PC-3 (cell line): Measurements from ENCODE around the gene SLC13A2. TPM values are rescaled to one million over a fixed set of nuclear protein-coding genes. Genes with fewer than 3 reads are reported as not detected.

ENCODE experiments used
- ATAC-seq: fragments of 200-7000 bp; cut with Tn5 transposase; 2 replicates; pipeline ENCODE4 v1.9.1; 2020; ENCODE audit warnings: mild to moderate bottlenecking, moderate library complexity
- BruUV-seq: library from RNA; stranded (reverse); fragments of 400-500 nt; replicated peaks from 2 replicates; lab custom pipeline; 2021; lab: Mats Ljungman, UMichigan
- CTCF ChIA-PET: fragments of 300-600 bp; sonication (Branson Sonifier 250); formaldehyde crosslinking; loops from one replicate; lab custom pipeline; 2022; ENCODE audit warnings: antibody characterized with exemption; lab: Charles Lee
- POLR2A ChIA-PET: fragments of 300-600 bp; sonication (Branson Sonifier 250); formaldehyde crosslinking; loops from one replicate; lab custom pipeline; 2022; ENCODE audit warnings: antibody characterized with exemption; ENCODE audit not compliant: unreplicated experiment; lab: Charles Lee
- DNase-seq: peaks from one replicate; pipeline ENCODE4 v3.0.0-alpha.2; 2015
- H2AFZ ChIP-seq: fragments of 300-600 bp; sonication (generic); 2 replicates; pipeline ENCODE4 v1.6.0; 2016; ENCODE audit warnings: antibody characterized with exemption, low read length
- H3F3A ChIP-seq: fragments of 300-600 bp; sonication (generic); one replicate; pipeline ENCODE4 v1.6.0; 2017; ENCODE audit warnings: antibody characterized with exemption, low read length, control low read depth, mild to moderate bottlenecking; ENCODE audit not compliant: unreplicated experiment
- H3K27ac ChIP-seq: fragments of 300-600 bp; sonication (generic); 2 replicates; pipeline ENCODE4 v1.5.1; 2016; ENCODE audit warnings: mild to moderate bottlenecking, low read length
- H3K27me3 ChIP-seq: fragments of 300-600 bp; sonication (generic); 2 replicates; pipeline ENCODE4 v1.6.1; 2016; ENCODE audit warnings: low read length, mixed read lengths
- H3K36me3 ChIP-seq: fragments of 300-600 bp; sonication (generic); 2 replicates; pipeline ENCODE4 v1.6.1; 2016; ENCODE audit warnings: low read depth, mixed run types, low read length, mixed read lengths
- H3K4me1 ChIP-seq: fragments of 300-600 bp; sonication (generic); 2 replicates; pipeline ENCODE4 v1.5.1; 2016; ENCODE audit warnings: low read length; ENCODE audit not compliant: insufficient read depth
- H3K4me2 ChIP-seq: fragments of 300-600 bp; sonication (generic); 2 replicates; pipeline ENCODE4 v1.6.0; 2016; ENCODE audit warnings: low read length
- H3K4me3 ChIP-seq: fragments of 300-600 bp; sonication (generic); 2 replicates; pipeline ENCODE4 v1.5.1; 2016; ENCODE audit warnings: mild to moderate bottlenecking, low read length, mixed read lengths
- H3K79me2 ChIP-seq: fragments of 300-600 bp; sonication (generic); 2 replicates; pipeline ENCODE4 v1.6.1; 2017; ENCODE audit warnings: low read length, mixed read lengths
- H3K9ac ChIP-seq: fragments of 300-600 bp; sonication (generic); 2 replicates; pipeline ENCODE4 v1.6.0; 2016; ENCODE audit warnings: mild to moderate bottlenecking, low read length
- H3K9me2 ChIP-seq: fragments of 300-600 bp; sonication (generic); replicated peaks from 2 replicates; pipeline ENCODE4 v1.6.1; 2016; ENCODE audit warnings: mixed run types, low read length, mixed read lengths
- H3K9me3 ChIP-seq: fragments of 300-600 bp; sonication (generic); 2 replicates; pipeline ENCODE4 v1.6.1; 2016; ENCODE audit warnings: low read length, mixed read lengths
- H4K20me1 ChIP-seq: fragments of 300-600 bp; sonication (generic); 2 replicates; pipeline ENCODE4 v1.6.1; 2016; ENCODE audit warnings: low read length, mixed read lengths
- EZH2 ChIP-seq: fragments of 300-600 bp; sonication (generic); IDR thresholded peaks from one replicate; pipeline ENCODE4 v1.6.1; 2017; ENCODE audit warnings: antibody characterized with exemption, mild to moderate bottlenecking, low read length; ENCODE audit not compliant: unreplicated experiment
- EZH2phosphoT487 ChIP-seq: fragments of 300-600 bp; sonication (generic); IDR thresholded peaks from 2 replicates; pipeline ENCODE4 v1.6.1; 2018; ENCODE audit warnings: mild to moderate bottlenecking, antibody characterized with exemption, low read length, borderline replicate concordance
- intact Hi-C: fragments of 100-400 bp; cut with micrococcal nuclease; formaldehyde crosslinking; loops from 2 replicates; pipeline ENCODE4 v1.9.0; 2023
- total RNA-seq: library from RNA; depleted of rRNA; stranded (reverse); fragments of >200 nt; gene quantifications from 2 replicates; pipeline ENCODE4 v1.2.3, GENCODE V29; 2014; rRNA removed
- TF ChIP-seq, protein P1 (sequence below): fragments of 300-600 bp; sonication (generic); conservative IDR thresholded peaks from 2 replicates; pipeline ENCODE4 v1.5.1; 2017; ENCODE audit warnings: antibody characterized with exemption, low read depth, mild to moderate bottlenecking, low read length

The SLC13A2 gene
- total RNA-seq, 1 experiment from 2014 or later, result not detected

DNA sequence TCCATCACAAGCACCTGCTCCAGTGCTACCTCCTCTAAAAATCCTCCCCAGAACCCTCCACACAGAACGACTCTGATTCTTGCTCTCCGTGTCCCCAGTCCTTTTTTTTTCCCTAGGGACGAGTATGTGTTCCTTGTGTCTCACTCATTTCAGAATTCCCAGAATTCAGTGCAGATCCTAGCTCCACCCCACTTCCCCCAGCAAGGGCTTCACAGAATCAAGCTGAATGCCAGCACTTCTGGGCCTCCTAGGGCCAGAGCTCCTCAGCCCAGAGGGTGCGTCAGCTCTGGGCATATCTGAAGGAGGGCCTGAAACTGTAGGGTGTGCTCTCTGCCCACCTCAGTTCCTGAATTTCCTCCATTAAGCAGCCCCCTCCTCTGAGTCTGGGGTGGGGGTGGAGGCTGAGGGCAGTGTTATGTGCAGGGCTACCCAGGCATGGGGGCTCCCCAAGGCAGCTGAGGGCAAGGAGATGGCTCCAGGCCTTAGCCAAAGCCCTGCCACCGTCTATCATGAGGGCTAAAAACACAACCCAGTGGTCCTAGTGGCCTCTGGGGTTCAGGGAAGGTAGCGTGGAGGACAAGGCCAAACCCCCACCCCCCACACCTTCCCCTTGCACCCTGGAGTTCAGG lies 72.5 kb downstream of the SLC13A2 start:
- no peaks in the 10 kb centered on the region for H4K20me1 ChIP-seq
- H3K27me3 ChIP-seq, result no peaks in the 10 kb centered on the region
- H3K4me1 ChIP-seq, result peaks cover 4% of the 10 kb centered on the region; the same call in 1 of the 2 replicates
- H3K36me3 ChIP-seq, result no peaks in the 10 kb centered on the region; the same call in 1 of the 2 replicates
- no peaks in the 10 kb centered on the region for H3K9me2 ChIP-seq
- H3K4me3 ChIP-seq, result no peak overlapping the region
- H3K79me2 ChIP-seq, result 0 out of 2 replicates have a peak, but pooled peaks cover under 1% of the 10 kb centered on the region
- TF ChIP-seq EZH2, result no peak
- no peak for TF ChIP-seq EZH2phosphoT487
- TF ChIP-seq, protein P1, sequence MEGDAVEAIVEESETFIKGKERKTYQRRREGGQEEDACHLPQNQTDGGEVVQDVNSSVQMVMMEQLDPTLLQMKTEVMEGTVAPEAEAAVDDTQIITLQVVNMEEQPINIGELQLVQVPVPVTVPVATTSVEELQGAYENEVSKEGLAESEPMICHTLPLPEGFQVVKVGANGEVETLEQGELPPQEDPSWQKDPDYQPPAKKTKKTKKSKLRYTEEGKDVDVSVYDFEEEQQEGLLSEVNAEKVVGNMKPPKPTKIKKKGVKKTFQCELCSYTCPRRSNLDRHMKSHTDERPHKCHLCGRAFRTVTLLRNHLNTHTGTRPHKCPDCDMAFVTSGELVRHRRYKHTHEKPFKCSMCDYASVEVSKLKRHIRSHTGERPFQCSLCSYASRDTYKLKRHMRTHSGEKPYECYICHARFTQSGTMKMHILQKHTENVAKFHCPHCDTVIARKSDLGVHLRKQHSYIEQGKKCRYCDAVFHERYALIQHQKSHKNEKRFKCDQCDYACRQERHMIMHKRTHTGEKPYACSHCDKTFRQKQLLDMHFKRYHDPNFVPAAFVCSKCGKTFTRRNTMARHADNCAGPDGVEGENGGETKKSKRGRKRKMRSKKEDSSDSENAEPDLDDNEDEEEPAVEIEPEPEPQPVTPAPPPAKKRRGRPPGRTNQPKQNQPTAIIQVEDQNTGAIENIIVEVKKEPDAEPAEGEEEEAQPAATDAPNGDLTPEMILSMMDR, result no peak
- intact Hi-C loops, result loop anchor here (10.0 kb wide), 1 partner anchor 141 kb away; the partner anchor contains the start of gene SLC46A1
- no peaks in the 10 kb centered on the region for H3F3A ChIP-seq
- no peak for ATAC-seq
- BruUV-seq, result no TSS peak
- DNase-seq, result no peak
- no peak overlapping the region for H3K9ac ChIP-seq
- H3K27ac ChIP-seq, result no peak overlapping the region
- ChIA-PET POLR2A (no interaction called here), CTCF (interaction anchor here (0.6 kb wide), 2 partner anchors 59 to 60 kb away, joined by 3 to 6 read pairs; no protein-coding TSS in a partner anchor)
- no peaks in the 10 kb centered on the region for H3K9me3 ChIP-seq
- no peak overlapping the region for H2AFZ ChIP-seq
- no peak overlapping the region for H3K4me2 ChIP-seq

DNA sequence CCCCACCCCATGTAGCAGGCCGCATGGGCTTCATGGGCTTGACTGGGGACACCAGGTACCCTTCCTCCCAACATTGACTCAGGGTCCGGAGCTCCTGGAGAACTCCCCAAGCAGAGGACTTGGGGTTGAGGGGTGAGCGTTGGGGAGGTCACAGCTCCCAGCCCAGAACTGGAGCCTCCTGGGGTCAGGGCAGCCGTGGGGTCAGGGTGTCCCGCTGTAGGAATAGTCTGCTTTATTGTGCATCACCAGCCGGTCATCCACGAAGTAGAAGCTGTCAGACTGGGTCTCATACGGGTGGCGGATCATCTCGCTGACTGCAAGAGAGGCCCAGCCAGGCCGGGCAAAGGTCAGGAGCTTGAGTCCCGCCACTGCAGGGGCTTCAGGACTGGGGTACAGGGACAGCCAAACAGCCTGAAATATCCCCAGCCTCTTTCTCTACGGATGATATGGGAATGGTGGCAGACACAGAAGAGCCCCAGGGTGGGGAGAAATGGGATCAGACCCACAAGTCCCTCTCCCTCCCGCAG lies 73.7 kb downstream of the SLC13A2 start:
- ChIA-PET CTCF (no interaction called here), POLR2A (no interaction called here)
- intact Hi-C loops, result loop anchor here (10.0 kb wide), 1 partner anchor 142 kb away; the partner anchor contains the start of gene SLC46A1

More for the DNA sequence above, 73.7 kb downstream of the SLC13A2 start:
- Histone ChIP-seq H3K27ac (no peak overlapping the region), H3K79me2 (peaks cover 10% of the 10 kb centered on the region; the same call in 1 of the 2 replicates), H3K4me1 (0 out of 2 replicates have a peak, but pooled peaks cover 8% of the 10 kb centered on the region), H4K20me1 (no peaks in the 10 kb centered on the region), H3F3A (no peaks in the 10 kb centered on the region), H3K27me3 (no peaks in the 10 kb centered on the region), H3K9ac (no peak overlapping the region), H3K9me2 (no peaks in the 10 kb centered on the region), H3K9me3 (no peaks in the 10 kb centered on the region), H3K4me3 (no peak overlapping the region), H3K36me3 (no peaks in the 10 kb centered on the region; the same call in 1 of the 2 replicates), H2AFZ (no peak overlapping the region), H3K4me2 (no peak overlapping the region)
- DNase-seq (no peak), ATAC-seq (no peak)
- TF ChIP-seq, protein P1, result no peak
- TF ChIP-seq EZH2 (no peak), EZH2phosphoT487 (no peak)
- BruUV-seq, result no TSS peak

Other genes starting within 250 kb of the SLC13A2 start
- 30.3 and 40.5 TPM in 2 replicates for gene TMEM97, start 154.4 kb upstream of the SLC13A2 start, total RNA-seq
- gene IFT20, start 138.2 kb upstream of the SLC13A2 start, total RNA-seq, result 12.9 and 23.1 TPM in 2 replicates
- gene TNFAIP1, start 137.9 kb upstream of the SLC13A2 start, total RNA-seq, result 18.8 and 27.5 TPM in 2 replicates
- gene POLDIP2, start 116.1 kb upstream of the SLC13A2 start, total RNA-seq, result 136 and 137 TPM in 2 replicates
- not detected in 2 replicates for gene SEBOX, start 108.4 kb upstream of the SLC13A2 start, total RNA-seq
- not detected in 2 replicates for gene VTN, start 103.3 kb upstream of the SLC13A2 start, total RNA-seq
- 6.7 and 8.4 TPM in 2 replicates for gene SARM1, start 102.0 kb upstream of the SLC13A2 start, total RNA-seq
- gene SLC46A1, start 67.4 kb upstream of the SLC13A2 start, total RNA-seq, result 10.4 and 12.9 TPM in 2 replicates
- not detected in 2 replicates for gene FOXN1, start 32.7 kb downstream of the SLC13A2 start, total RNA-seq
- gene UNC119, start 79.0 kb downstream of the SLC13A2 start, total RNA-seq, result 68.4 and 82.1 TPM in 2 replicates
- 15.8 and 22.4 TPM in 2 replicates for gene PIGS, start 97.9 kb downstream of the SLC13A2 start, total RNA-seq
- gene ALDOC, start 103.3 kb downstream of the SLC13A2 start, total RNA-seq, result 42.6 and 72.9 TPM in 2 replicates
- gene SPAG5, start 125.4 kb downstream of the SLC13A2 start, total RNA-seq, result 86.6 and 118 TPM in 2 replicates
- gene RSKR, start 140.5 kb downstream of the SLC13A2 start, total RNA-seq, result 4.4 and 7.2 TPM in 2 replicates
- gene BLTP2, start 171.5 kb downstream of the SLC13A2 start, total RNA-seq, result 103 and 171 TPM in 2 replicates
- gene SDF2, start 188.3 kb downstream of the SLC13A2 start, total RNA-seq, result 31.6 and 34.0 TPM in 2 replicates
- gene SUPT6H, start 188.6 kb downstream of the SLC13A2 start, total RNA-seq, result 32.2 and 38.8 TPM in 2 replicates
- gene PROCA1, start 238.2 kb downstream of the SLC13A2 start, total RNA-seq, result 1.9 and 2.6 TPM in 2 replicates
- gene RAB34, start 244.2 kb downstream of the SLC13A2 start, total RNA-seq, result 207 and 211 TPM in 2 replicates
- 390 and 515 TPM in 2 replicates for gene RPL23A, start 246.3 kb downstream of the SLC13A2 start, total RNA-seq